Measurements from ENCODE around the gene CD300E.
"Not testable (repeated sequence)": the region's sequence is repeated elsewhere in the genome, so short reads cannot be mapped to it uniquely, and the experiment has no call there.

The CD300E gene

DNA sequence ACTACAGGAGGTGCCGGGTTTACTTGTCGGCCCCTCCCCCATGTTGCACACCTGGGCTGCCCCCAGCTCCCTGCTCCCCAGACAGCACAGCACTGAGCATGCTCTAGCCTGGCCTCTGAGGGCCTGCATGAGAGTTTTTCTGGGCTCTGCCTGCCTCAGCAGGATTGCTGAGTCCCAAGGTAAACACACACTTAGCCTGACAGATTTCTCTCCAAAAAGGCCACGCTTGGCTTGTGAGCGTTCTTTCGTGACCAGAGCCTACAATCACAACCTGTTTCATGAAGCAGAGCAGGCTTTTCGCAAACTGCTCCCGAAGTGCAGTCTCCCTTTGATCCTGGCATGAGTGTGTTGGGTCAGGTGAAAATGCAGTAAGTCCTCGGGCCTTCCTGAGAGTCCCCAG, 9.8 kb upstream of the CD300E start:
- DNase-seq = no peak

DNA sequence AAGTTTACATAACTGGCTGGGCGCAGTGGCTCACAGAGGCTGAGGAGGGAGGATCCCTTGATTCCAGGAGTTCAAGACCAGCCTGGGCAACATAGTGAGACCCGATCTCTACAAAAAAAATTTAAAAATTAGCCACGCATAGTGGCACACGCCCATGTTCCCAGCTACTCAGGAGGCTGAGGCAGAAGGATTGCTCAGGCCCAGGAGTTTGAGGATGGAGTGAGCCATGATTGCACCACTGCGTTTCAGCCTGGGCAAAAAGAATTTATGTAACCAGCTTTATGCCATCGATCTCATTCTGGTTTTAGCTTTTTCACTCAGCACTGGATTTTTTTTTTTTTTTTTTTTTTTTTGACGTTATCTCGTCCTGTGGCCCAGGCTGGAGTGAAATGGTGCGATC, 9.1 kb upstream of the CD300E start:
- DNase-seq = no peak

DNA sequence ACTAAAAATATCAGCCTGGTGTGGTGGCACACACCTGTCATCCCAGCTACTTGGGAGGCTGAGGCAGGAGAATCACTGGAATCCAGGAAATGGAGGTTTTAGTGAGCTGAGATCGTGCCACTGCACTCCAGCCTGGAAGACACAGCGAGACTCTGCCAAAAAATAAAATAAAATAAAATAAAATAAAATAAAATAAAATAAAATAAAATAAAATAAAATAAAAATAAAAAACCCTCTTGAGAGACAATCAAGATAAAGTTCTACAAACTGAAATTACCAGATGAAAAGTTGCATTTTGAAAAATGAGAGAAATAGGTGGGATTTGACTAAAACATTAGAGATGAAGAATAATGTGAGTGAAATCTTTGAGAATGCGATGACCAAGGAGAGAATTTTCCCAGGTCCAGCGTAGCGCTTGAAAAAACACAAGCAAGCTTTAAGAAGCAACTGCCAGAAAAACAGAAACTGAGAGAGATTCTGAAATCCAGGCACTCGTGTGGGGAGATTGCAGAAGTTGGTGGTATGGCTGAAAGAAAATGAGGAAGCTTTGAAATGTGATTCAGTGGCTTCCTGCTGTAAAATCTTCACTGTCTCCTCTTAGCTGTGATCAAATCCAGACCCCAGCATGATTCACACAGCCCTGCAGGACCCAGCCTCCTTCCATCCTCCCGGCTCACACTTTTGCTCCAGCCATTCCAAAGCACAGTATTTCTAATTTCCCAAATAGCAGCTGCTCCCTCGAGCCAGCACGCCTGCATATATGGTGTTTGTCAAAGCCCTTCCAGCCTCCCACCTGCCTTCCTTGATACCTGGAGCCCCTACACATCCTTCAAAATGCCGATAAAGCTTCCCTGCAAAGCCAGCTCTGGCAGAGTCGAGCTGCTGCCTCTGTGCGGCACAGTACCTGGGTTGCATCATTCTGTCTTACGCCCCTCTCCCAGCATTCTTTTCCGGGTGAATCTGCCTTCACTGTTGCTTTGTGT, 8.2 kb upstream of the CD300E start:
- no peak for DNase-seq

DNA sequence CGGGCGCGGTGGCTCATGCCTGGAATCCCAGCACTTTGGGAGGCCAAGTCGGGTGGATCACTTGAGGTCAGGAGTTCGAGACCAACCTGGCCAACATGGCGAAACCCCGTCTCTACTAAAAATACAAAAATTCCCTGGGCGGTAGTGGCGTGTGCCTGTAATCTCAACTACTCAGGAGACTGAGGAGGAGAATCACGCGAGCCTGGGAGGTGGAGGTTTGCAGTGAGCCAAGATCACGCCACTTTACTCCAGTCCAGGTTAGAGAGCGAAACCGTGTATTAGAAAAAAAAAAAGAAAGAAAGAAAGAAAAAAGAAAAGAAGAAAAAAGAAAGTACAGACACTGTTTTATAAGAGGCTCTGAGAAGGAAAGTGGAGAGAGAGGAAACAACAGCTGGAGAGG, 6.7 kb upstream of the CD300E start:
- not testable (repeated sequence) for DNase-seq

DNA sequence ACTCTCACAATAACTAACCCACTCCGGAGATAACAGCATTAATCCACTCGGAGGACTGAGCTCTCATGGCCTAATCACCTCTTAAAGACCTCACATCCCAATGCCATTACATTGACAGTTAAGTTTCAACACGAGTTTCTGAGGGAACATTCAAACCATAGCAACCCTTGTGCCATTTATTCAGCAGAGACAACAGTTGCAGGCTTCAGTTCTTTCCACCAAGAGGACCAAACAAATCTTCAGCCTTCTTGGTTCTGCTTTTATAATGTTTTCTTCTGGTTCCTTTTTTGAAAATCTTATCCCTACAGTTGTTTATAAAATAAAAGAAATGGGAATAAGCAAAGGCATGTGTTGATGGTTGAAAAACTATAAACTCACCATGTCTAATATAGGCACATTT, 2.1 kb upstream of the CD300E start:
- DNase-seq = no peak

DNA sequence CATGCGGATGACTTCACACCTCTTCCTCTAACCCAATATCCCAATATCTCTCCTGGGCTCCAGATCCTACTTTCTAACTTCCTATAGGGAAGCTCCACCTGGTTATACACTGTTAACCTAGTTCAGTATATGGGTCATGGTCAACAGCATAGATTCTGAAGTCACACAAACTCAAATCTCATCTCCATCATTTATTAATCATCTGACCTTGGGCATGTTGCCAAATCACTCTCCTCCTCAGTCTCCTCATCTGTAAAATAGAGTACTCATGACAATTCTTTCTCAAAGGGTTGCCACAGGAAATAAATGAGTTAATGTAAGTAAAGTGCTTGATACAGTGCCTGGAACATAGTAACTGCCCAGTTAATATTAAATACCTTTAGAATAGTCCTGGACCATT, 593 bp upstream of the CD300E start:
- DNase-seq = no peak

DNA sequence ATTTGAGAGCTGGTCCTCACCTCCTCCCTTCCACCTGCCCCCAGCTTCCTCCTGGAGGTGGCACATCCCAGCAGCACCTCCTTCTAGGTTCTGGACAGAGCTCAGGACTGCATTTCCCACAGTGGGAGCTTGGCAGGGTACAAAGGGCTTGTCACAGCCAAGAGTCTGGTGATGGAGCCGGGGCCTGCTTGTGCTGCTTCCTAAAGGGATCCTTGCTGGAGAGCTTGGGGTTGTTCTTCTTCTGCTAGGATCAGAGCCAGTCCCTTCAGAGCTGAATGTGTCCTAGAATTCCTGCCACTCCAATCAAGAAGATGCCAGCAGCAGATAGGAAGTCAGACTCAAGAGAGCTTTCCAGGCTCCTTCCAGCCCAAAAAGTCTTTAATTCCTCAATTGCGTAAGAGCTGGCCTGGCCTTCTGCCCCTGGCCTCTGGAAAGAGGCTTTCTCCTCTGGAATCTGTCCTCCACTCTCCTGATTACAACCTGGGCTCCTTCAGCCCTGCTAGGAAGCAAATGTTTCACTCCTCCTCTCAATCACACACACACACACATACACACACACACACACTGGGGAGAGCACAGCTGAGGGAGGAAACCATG, 4.4 kb downstream of the CD300E start:
- no peak for DNase-seq

DNA sequence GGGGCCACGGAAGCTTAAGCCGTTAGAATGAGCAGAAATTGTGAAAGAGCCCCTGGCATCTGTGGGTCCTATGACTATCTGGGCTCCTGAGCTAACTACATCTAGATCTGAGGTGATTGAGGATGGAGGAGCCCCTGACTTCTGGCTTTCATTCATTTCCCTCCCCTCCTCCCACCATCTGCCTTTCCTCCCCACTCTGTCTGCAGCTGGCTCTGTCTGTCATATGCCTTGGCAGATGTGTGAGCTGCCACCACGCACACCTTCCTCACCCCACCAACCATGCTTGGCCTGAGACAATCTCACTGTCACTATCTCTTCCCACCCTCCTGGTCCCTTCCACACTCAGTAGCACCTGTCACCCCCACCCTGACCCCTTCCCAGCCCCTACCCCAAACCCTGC, 5.1 kb downstream of the CD300E start:
- no peak for DNase-seq

DNA sequence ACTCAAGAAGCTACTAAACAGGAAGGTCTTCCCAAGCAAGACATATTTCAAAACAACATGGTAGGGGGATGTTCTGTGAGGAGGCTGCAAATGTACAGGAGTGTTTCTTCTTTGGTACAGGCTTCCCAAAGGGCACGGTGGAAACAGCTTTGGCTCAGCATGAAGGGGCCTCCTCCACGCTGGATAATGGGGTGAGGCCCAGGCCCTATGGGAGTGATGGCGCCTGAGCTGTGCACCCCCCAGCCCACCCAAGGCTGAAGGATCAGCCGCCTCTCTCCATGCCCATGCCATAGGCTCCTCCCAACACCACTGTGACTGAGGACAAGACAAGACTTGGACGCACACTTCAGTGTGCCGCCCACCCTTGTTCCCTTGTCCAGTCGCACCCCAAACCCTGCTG, 6.8 kb downstream of the CD300E start:
- no peak for DNase-seq

DNA sequence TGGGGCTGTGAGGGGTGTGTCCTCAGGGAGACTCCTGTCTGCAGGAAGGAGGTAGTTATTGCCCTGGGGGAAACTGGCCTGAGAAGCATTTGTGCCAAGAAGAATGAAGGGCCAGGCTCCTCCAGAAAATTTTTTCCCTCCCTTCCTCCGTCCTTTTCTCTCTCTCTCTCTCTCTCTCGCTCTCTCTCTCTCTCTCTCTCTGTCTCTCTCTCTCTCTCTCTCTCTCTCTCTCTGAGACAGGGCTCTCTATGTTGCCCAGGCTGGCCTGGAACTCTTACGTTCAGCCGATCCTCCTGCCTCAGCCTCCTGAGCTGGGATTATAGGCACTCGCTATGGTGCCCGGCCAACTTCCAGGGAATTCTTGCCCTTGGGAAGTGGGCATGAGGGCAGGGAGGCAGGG, 11.5 kb downstream of the CD300E start:
- no peak for DNase-seq

DNA sequence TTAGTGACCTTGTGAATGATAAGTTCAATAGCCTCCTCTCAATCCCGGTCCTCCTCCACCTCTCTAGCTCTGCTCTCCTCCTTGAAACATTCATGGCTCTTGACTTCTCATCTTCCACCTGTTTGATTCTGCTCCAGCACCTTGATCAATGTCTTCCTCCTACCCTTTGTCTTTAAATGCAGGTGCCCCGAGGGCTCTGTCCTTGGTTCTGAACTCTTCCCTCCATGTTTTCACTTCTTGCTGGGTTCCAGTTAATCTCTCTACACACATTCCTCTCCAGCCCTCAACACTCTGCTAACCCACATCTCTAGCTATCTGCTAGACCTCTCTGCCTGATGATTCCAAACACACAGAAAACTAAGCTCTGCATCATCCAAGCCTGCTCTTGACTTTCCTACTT, 13.4 kb downstream of the CD300E start:
- DNase-seq = no peak

DNA sequence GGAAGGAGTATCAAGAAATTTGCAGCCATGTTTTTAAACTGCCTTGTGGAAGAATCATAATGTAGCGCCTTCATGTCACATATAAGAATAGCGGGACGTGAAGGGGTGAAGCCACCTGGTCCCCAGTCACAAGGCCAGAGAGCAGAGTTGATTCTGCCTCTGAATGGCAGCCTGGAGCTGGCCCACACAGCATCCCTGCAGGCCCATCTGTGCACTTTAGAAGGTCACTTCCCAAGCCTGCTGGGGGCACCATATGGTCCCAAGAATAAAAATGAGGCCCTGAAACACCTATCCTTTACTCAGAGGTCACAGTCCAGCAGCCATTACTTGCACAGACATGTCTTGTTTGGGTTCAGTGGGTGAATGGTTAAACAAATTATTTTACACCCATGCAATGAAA, 15.0 kb downstream of the CD300E start:
- no peak for DNase-seq

DNA sequence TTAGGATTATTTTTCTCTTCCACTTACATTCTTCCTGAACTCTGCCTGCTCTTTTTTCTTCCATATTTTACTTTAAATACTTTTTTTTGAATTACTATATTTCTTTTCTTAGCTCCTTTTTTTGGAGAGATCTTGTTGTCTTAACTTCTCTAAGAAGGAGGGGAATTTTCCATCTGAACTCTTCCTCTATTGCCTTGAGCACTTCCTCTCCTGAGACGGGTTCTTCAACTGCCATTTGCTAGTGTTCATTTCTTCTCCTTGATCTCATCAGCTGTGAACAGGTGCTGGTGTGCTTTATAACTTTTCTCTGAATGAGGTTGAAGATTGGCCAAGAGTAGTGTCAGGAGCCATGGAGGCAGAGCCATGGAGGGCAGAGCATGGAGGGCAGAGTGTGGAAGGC, 16.3 kb downstream of the CD300E start:
- no peak for DNase-seq

DNA sequence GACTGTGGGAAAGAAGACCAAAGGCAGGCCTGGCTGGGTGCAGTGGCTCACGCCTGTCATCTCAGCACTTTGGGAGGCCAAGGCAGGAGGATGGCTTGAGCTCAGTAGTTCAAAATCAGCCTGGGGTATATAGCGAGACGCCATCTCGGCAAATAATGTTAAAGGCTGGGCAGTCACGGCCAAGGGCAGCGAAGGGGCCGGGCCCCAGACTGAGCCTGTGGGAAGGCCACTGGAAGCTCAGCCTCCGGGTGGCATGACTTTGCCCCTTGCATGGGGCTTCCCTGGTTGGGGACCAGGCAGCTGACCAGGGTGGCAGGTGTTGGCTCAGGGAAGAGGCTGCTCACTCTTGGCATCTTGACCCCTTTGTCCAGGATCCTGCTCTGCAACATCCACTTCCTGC, 17.5 kb downstream of the CD300E start:
- no peak for DNase-seq

DNA sequence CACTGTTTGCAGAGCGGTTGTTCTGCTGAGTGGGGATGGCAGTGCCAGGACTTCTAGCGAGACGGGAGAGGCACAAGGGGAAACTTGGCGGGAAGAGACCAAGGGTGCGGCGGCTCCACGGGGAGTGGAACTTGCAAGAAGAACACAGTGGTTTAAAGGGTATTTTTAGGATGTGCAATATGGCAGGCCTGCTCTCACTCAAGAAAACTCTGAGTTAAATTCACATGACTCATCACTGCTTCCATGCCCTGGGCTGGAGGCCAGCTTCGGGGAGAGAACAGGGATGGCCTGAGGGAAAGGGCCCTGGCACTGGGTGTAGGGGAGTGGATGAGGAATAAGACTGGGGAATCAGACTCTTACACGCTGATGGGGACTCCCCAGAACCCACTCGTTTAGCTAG, 18.2 kb downstream of the CD300E start:
- no peak for DNase-seq

DNA sequence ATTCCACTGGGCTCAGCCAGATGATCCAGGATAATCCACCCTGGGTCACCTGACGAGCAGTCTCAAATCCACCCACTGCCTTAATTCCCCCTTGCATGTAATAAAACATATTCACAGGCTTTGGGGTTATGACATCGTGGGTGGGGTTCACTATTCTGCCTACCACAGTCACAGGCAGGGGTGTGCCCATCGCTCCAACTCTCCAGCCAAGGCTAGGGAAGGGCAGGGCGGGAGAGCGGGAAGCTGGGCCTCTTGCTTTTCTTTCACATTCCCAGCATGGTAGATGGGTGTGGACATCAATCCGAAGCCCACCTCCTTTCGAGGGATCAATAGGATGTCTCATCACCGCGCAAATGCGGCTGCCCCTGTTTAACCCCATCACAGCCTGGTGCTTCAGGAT, 18.8 kb downstream of the CD300E start:
- no peak for DNase-seq

DNA sequence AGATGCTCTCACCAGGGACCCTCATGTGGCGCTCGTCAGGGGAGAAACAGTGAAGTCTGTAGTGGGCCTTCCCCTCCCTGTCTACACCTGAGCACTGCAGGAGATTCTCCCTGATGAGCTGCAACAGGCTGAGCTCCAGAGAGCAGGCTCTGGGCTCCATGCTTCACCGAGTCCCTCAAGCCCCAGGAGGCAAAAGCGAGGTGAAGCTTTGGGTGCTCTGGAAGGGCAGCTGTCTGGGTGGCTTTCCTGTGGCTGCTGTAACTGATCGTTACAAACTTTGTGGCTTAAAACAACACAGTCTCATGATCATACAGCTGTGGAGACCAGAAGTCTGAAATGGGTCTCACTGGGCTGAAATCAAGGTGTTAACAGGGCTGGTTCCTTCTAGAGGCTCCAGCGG, 19.3 kb downstream of the CD300E start:
- no peak for DNase-seq

DNA sequence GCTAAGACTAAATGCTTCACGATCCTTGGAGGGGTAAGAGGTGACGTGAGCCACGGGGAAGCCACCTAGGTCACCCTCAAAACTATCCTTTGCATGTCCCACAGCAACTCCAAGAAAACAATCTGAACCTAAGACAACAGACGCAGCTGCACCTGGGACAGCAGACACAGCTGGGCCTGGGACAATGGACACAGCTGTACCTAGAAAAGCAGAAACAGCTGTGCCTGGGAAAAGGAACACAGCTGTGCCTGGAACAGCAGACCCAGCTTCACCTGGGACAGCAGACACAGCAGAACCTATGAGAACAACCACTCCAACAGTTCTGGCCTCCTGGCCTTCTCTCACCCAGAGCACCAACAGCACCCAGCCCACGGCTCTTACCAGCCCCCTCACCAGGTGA, 19.8 kb downstream of the CD300E start:
- DNase-seq = no peak

DNA sequence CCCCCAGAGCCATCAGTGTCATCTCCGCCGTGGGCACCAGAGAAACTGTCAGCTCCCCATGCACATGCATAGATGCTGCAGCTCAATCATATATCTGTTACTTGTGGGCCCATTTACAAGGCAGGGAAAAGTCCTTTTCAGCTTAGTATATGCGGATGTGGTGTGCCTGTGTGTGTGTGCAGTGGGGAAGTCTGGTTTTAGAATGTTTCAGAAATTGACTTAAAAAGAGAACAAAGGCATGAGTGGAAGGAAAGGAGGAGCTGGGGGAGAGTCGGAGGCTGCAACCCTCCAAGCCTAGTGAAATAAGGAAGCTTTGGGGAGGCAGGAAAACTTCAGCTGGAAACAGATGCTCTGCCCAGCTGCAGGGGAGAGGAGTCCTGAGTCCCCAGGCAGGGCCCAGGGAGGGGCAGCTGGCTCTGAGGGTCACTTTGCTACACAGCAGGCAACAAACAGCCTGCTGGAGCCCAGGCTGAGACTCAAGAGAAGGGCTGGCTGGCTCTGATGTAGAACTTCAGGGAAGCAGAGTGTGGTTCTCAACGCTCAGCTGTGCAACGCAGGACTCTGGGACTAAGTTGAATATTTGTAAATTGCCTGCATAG, 20.4 kb downstream of the CD300E start:
- DNase-seq = no peak

DNA sequence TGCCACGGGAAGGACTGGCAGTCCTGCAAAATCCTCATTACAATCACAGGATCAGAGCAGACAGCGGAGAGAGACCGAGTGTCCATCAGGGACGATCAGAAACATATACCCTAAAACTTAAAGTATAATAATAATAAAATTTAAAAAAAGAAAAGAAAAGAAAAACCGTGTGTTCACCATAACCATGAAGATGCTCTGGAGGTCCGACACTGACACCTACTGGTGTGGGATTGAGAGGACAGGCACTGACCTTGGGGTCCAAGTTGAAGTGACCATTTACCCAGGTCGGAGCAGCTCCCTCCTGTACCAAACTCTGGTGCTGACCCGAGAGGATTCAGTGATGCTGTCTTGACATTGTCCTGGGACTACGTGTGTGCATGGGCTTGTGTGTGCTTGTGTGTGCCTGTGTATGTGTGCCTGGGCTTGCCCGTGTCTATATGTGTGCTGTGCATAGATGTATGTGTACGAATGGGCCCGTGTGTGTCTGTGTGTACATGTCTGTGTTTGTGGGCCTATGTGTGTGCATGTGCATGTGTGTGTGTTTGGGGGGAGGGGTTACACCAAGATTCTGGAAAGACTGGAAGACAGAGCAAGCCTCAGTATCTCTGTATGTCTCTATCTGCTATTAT, 21.5 kb downstream of the CD300E start:
- no peak for DNase-seq

DNA sequence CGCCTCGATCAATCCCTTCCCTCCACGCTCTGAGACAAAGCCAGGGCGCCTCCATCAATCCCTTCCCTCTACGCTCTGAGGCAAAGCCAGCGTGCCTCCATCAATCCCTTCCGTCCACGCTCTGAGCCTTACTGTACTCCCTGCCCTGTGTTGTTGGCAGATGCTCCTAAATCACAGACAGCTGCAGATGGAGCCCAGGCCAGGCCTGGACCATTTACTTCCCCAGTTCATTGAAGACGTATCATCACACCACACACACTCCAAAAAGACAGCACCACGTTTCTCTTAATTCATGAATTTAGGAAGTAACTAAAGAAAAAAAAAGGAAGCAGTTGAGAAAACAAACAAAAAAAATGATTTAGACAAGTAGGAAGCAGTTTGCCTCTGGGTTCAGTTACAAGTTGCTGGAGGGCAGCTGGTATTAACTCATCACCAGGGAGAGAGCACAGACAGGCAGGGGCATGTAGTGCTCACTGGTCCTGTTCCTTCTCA, 24.0 kb downstream of the CD300E start:
- no peak for DNase-seq

DNA sequence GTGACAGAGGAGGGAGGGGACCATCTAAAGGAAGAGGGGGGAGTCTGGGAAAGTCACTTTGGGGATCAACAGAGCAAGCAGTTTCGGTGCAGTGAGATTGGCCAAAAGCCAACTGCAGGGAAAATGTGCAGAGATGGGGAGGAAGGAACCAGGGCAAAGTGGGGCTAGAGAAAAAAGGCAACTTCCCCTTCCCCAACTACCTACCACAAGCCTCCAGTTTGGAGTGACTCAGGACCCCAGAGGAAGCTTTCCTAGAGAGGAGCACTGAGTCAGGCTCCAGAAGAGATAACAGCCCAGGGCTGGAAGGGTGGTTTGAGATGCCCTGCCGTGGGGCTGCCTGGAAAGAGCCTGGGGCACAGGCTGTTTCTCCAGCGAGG, 24.5 kb downstream of the CD300E start:
- no peak for DNase-seq

DNA sequence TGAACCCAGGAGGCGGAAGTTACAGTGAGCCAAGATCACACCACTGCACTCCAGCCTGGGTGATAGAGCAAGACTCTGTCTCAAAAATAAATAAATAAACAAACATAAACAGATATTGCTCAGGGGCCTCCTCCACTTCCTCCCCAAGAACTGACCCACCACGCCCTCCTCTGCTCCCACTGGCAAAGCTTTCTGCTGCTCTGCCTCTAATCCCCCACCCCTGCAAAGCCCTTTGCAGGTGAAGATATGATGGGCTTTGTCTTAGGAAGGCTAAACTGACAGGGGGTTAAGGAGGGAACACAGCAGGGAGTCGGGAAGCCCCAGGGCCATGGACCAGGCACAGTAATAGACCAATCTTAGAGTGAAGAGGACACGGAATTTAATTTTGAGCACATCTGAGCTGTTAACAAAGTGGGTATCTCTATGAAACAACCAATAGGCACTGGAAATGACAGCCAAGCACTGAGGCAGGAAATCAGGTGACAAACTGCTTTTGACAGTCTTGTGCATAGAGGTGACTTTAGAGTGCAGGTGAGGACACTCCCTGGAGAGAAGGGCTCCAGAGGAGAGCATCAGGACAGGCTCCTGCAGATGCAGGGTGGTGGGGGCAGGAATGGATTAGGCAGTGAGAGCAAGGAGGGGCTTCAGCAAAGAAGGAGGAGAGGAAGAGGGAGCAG, 25.1 kb downstream of the CD300E start:
- no peak for DNase-seq

Data from cortex of kidney (tissue), 1 donor.